Uterus (tissue), 2 donors: ENCODE data around the gene ACSS1.

Experiments
- POLR2A ChIP-seq, 2 donors: fragments of 450-650 bp; IDR thresholded peaks; one replicate each; pipeline ENCODE4 v1.6.1; 2016; ENCODE audit warnings: antibody characterized with exemption in 2 of 2, mild to moderate bottlenecking in 1 of 2, moderate library complexity in 1 of 2
- TF ChIP-seq, protein P1 (sequence below), 4 experiments: fragments of 200-600 bp in 2 of 4; fragments of 450-650 bp in 2 of 4; sonication (generic) in 2 of 4; IDR thresholded peaks; one replicate each; pipeline ENCODE4 v1.5.1; 2016 to 2019; ENCODE audit warnings: antibody characterized with exemption in 4 of 4, mild to moderate bottlenecking in 2 of 4, moderate library complexity in 1 of 4

DNA sequence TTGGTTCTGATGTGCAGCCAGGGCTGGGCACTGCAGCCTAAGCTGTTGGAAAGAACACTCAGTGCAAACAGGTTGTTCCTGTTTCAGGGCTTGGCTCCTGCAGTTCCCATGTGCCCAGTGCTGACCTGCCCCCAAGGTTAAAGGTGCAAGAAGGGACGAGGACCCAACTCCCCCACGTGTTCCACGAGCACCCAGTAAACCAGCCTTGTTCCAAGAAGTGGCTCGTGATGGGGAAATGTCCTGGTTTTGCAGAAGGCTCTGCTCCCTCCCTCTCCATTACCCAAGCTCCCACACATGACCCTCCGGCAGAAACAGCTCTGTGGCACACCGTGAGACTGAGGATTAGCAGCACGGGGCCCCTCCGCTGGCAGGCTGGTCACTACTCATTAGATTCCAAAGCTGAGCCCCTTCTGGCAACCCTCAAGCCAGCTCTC, 9.4 kb downstream of the ACSS1 start:
- TF ChIP-seq, protein P1, sequence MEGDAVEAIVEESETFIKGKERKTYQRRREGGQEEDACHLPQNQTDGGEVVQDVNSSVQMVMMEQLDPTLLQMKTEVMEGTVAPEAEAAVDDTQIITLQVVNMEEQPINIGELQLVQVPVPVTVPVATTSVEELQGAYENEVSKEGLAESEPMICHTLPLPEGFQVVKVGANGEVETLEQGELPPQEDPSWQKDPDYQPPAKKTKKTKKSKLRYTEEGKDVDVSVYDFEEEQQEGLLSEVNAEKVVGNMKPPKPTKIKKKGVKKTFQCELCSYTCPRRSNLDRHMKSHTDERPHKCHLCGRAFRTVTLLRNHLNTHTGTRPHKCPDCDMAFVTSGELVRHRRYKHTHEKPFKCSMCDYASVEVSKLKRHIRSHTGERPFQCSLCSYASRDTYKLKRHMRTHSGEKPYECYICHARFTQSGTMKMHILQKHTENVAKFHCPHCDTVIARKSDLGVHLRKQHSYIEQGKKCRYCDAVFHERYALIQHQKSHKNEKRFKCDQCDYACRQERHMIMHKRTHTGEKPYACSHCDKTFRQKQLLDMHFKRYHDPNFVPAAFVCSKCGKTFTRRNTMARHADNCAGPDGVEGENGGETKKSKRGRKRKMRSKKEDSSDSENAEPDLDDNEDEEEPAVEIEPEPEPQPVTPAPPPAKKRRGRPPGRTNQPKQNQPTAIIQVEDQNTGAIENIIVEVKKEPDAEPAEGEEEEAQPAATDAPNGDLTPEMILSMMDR (IDR thresholded peaks at IDR 0.05), result no peak
- no peak for TF ChIP-seq POLR2A (IDR thresholded peaks at IDR 0.05)
